Trophoblast cell (in vitro differentiated cells and primary cell): ENCODE results near the gene PTGS1.

ENCODE experiments used
- DNase-seq, 2 donors: peaks; one replicate each; pipeline ENCODE4 v3.0.0-alpha.2; 2016
- H2AFZ ChIP-seq: 2 replicates; pipeline ENCODE4 v1.6.1; 2013; ENCODE audit warnings: low read length, moderate library complexity, mild to moderate bottlenecking; ENCODE audit not compliant: insufficient read depth, poor library complexity
- H2AK5ac ChIP-seq: 2 replicates; pipeline ENCODE4 v1.6.1; 2013; ENCODE audit warnings: mild to moderate bottlenecking, low read length
- H2BK120ac ChIP-seq: 2 replicates; pipeline ENCODE4 v1.6.1; 2013; ENCODE audit warnings: low read length, mild to moderate bottlenecking, moderate library complexity; ENCODE audit not compliant: insufficient read depth, poor library complexity
- H2BK12ac ChIP-seq: 2 replicates; pipeline ENCODE4 v1.6.1; 2013; ENCODE audit warnings: mild to moderate bottlenecking, low read length, moderate library complexity
- H2BK5ac ChIP-seq: 2 replicates; pipeline ENCODE4 v1.6.1; 2013; ENCODE audit warnings: low read length, low read depth, moderate library complexity, mild to moderate bottlenecking; ENCODE audit not compliant: poor library complexity
- H3K14ac ChIP-seq: 2 replicates; pipeline ENCODE4 v1.6.1; 2013; ENCODE audit warnings: mild to moderate bottlenecking, low read length
- H3K18ac ChIP-seq: 2 replicates; pipeline ENCODE4 v1.6.1; 2013; ENCODE audit warnings: mild to moderate bottlenecking, low read length
- H3K23ac ChIP-seq: 2 replicates; pipeline ENCODE4 v1.6.1; 2013; ENCODE audit warnings: low read length
- H3K27ac ChIP-seq: 2 replicates; pipeline ENCODE4 v1.5.1; 2013; ENCODE audit warnings: low read depth, mild to moderate bottlenecking, inconsistent platforms, low read length, moderate library complexity
- H3K27me3 ChIP-seq: 2 replicates; pipeline ENCODE4 v1.6.1; 2013; ENCODE audit warnings: inconsistent platforms, mild to moderate bottlenecking, low read length, moderate library complexity; ENCODE audit not compliant: insufficient read depth
- H3K36me3 ChIP-seq, 2 experiments: 1 replicate in 1 of 2; 2 replicates in 1 of 2; pipeline ENCODE4 v1.6.1; 2013; ENCODE audit warnings: low read length in 2 of 2, mild to moderate bottlenecking in 2 of 2, moderate library complexity in 1 of 2; ENCODE audit not compliant: insufficient read depth in 2 of 2, control insufficient read depth in 1 of 2
- H3K4ac ChIP-seq: 2 replicates; pipeline ENCODE4 v1.6.1; 2013; ENCODE audit warnings: low read depth, mild to moderate bottlenecking, low read length, moderate library complexity
- H3K4me1 ChIP-seq, 2 experiments: 1 replicate in 1 of 2; 2 replicates in 1 of 2; pipeline ENCODE4 v1.6.1; 2013; ENCODE audit warnings: low read length in 2 of 2, mild to moderate bottlenecking in 2 of 2, moderate library complexity in 1 of 2; ENCODE audit not compliant: insufficient read depth in 2 of 2, control insufficient read depth in 1 of 2
- H3K4me2 ChIP-seq: 2 replicates; pipeline ENCODE4 v1.6.1; 2013; ENCODE audit warnings: inconsistent platforms, mild to moderate bottlenecking, low read length, moderate library complexity
- H3K4me3 ChIP-seq: 2 replicates; pipeline ENCODE4 v1.5.1; 2013; ENCODE audit warnings: mild to moderate bottlenecking, low read depth, low read length, inconsistent platforms
- H3K79me1 ChIP-seq: one replicate; pipeline ENCODE4 v1.6.1; 2013; ENCODE audit warnings: low read length
- H3K79me2 ChIP-seq: 2 replicates; pipeline ENCODE4 v1.6.1; 2013; ENCODE audit warnings: low read length, mild to moderate bottlenecking; ENCODE audit not compliant: control insufficient read depth, insufficient read depth, poor library complexity
- H3K9ac ChIP-seq: 2 replicates; pipeline ENCODE4 v1.6.1; 2013; ENCODE audit warnings: mild to moderate bottlenecking, low read length
- H3K9me3 ChIP-seq: 2 replicates; pipeline ENCODE4 v1.6.1; 2013; ENCODE audit warnings: low read depth, mild to moderate bottlenecking, control low read depth, inconsistent platforms, low read length; ENCODE audit not compliant: insufficient read depth
- H4K12ac ChIP-seq: 2 replicates; pipeline ENCODE4 v1.6.1; 2013; ENCODE audit warnings: low read depth, mild to moderate bottlenecking, low read length, moderate library complexity
- H4K8ac ChIP-seq: 2 replicates; pipeline ENCODE4 v1.6.1; 2013; ENCODE audit warnings: low read depth, mild to moderate bottlenecking, low read length, moderate library complexity
- H4K91ac ChIP-seq: one replicate; pipeline ENCODE4 v1.6.1; 2013; ENCODE audit warnings: low read depth, mild to moderate bottlenecking, low read length, moderate library complexity
- WGBS: extraction: QIAGEN DNeasy Blood & Tissue Kit; methylation state at CpG from one replicate; pipeline ENCODE4 v1.1.7; 2013; ENCODE audit warnings: missing lambda C conversion rate; ENCODE audit not compliant: insufficient read length, insufficient coverage; ENCODE audit errors: extremely low coverage; 5-methylcytosine and 5-hydroxymethylcytosine counted together

The PTGS1 gene

DNA sequence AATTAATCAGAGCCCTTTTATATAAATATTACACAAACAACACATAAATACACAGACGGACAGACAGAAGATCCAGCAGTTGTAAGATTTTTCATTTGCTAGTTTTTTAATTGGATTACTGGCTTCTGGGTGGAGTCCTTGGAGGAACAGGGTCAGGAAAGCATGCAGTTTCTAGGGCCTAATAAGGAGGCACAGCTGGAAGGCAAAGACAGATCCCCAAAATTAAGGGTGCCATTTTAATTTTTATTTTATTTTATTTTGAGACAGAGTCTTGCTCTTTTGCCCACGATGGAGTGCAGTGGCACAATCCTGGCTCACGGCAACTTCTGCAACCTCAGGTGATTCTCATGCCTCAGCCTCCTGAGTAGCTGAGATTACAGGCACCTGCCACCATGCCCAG is 49.5 kb downstream of the PTGS1 start:
- no peak overlapping the region for H2BK5ac ChIP-seq
- H2BK120ac ChIP-seq = no peak overlapping the region
- no peak overlapping the region for H2AK5ac ChIP-seq
- H3K27ac ChIP-seq = no peak overlapping the region
- H3K9me3 ChIP-seq = peaks cover 13% of the 10 kb centered on the region
- H3K14ac ChIP-seq = no peak overlapping the region
- H3K18ac ChIP-seq = no peak overlapping the region
- H4K91ac ChIP-seq = no peak overlapping the region
- no peak overlapping the region for H2AFZ ChIP-seq
- no peak overlapping the region for H3K9ac ChIP-seq
- no peak overlapping the region for H2BK12ac ChIP-seq
- no peak overlapping the region for H3K23ac ChIP-seq
- H3K4ac ChIP-seq = no peak overlapping the region
- H3K27me3 ChIP-seq = no peaks in the 10 kb centered on the region
- H3K4me1 ChIP-seq = no peaks in the 10 kb centered on the region
- H3K79me2 ChIP-seq = no peaks in the 10 kb centered on the region
- H3K79me1 ChIP-seq = no peaks in the 10 kb centered on the region
- H3K4me2 ChIP-seq = no peak overlapping the region
- WGBS = no CpG with 5 or more reads among the region's 3 CpGs
- H3K36me3 ChIP-seq = no peaks in the 10 kb centered on the region
- no peak overlapping the region for H3K4me3 ChIP-seq
- no peak overlapping the region for H4K8ac ChIP-seq
- no peak for DNase-seq
- H4K12ac ChIP-seq = no peak overlapping the region

DNA sequence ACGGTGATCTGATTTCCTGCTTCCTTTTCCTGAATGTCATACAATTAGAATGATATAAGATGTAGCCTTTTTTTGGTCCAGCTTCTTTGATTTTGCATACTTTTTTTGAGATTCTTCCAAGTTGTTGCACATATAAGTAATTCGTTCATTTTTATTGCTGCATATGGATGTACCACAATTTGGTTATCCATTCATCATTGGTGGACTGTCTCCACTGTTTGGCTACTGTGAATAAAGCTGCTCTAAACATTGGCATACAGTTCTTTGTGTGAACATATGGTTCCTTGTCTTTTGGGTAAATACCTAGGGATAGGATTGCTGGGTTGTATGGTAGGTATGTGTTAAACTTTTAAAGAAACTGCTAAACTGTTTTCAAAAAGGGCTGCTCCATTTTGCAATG is 54.3 kb downstream of the PTGS1 start:
- Histone ChIP-seq H4K8ac (no peak overlapping the region), H3K4me3 (no peak overlapping the region), H3K4me1 (no peaks in the 10 kb centered on the region), H3K9ac (no peak overlapping the region), H2BK5ac (no peak overlapping the region), H3K23ac (no peak overlapping the region), H3K27ac (no peak overlapping the region), H2AK5ac (no peak overlapping the region), H3K79me2 (no peaks in the 10 kb centered on the region), H3K14ac (no peak overlapping the region), H3K4ac (no peak overlapping the region), H3K9me3 (peaks cover 14% of the 10 kb centered on the region), H2AFZ (no peak overlapping the region), H4K91ac (no peak overlapping the region), H2BK120ac (no peak overlapping the region), H3K4me2 (no peak overlapping the region), H3K36me3 (no peaks in the 10 kb centered on the region), H3K27me3 (no peaks in the 10 kb centered on the region), H3K79me1 (no peaks in the 10 kb centered on the region), H3K18ac (no peak overlapping the region), H4K12ac (no peak overlapping the region), H2BK12ac (no peak overlapping the region)
- no CpG with 5 or more reads among the region's 2 CpGs for WGBS
- no peak for DNase-seq

DNA sequence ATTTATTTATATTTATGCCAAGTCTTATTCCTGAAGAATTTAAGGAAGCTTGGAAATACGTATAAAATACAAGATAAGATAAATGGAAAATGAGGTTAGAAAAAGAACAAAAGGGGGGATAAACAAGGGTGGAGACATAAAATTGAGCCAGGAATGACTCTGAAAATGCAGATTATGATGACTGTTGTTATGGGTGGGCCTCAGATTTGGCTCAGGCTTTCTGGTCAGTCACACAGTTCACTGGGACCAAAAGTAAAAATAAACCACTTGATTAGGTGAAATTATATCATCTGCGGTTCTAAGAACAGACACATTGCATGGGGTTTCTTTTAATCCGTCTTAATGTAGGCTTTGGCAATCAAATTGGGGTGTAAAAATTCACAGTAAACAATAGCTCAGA is 55.9 kb downstream of the PTGS1 start:
- no peak overlapping the region for H3K27ac ChIP-seq
- no peaks in the 10 kb centered on the region for H3K27me3 ChIP-seq
- no peak for DNase-seq
- no peaks in the 10 kb centered on the region for H3K79me2 ChIP-seq
- no peak overlapping the region for H4K91ac ChIP-seq
- peaks cover 13% of the 10 kb centered on the region for H3K9me3 ChIP-seq
- no CpG with 5 or more reads among the region's 3 CpGs for WGBS
- no peaks in the 10 kb centered on the region for H3K4me1 ChIP-seq
- H2AFZ ChIP-seq = no peak overlapping the region
- no peak overlapping the region for H3K18ac ChIP-seq
- no peak overlapping the region for H3K4ac ChIP-seq
- H3K9ac ChIP-seq = no peak overlapping the region
- no peak overlapping the region for H4K8ac ChIP-seq
- no peak overlapping the region for H2AK5ac ChIP-seq
- no peak overlapping the region for H2BK12ac ChIP-seq
- no peak overlapping the region for H3K4me3 ChIP-seq
- H3K4me2 ChIP-seq = no peak overlapping the region
- no peak overlapping the region for H2BK120ac ChIP-seq
- H4K12ac ChIP-seq = no peak overlapping the region
- no peaks in the 10 kb centered on the region for H3K36me3 ChIP-seq
- H2BK5ac ChIP-seq = no peak overlapping the region
- H3K14ac ChIP-seq = no peak overlapping the region
- H3K23ac ChIP-seq = no peak overlapping the region
- no peaks in the 10 kb centered on the region for H3K79me1 ChIP-seq

DNA sequence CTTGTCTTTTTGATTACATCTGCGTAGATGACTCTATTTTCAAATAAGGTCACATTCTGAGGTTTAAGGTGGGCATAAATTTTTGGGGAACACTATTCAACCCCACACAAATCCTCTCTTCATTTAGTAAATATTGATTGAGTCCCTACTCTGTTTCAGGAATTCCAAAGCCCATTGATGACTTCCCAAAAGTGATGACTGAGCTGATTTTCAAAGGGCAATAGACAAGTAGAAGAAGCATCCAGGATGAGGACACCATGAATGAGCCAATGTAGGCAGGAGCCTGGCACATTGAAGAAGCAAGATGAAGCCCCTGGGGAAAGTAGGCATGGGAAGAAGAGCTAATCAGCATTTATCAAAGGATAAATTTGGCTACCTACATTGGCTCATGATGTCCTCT is 71.7 kb downstream of the PTGS1 start:
- no peak overlapping the region for H3K4ac ChIP-seq
- H2BK12ac ChIP-seq = no peak overlapping the region
- H3K18ac ChIP-seq = no peak overlapping the region
- no peak overlapping the region for H3K4me3 ChIP-seq
- no peaks in the 10 kb centered on the region for H3K27me3 ChIP-seq
- H3K4me2 ChIP-seq = no peak overlapping the region
- no peaks in the 10 kb centered on the region for H3K36me3 ChIP-seq
- no peak overlapping the region for H2AFZ ChIP-seq
- H4K12ac ChIP-seq = no peak overlapping the region
- H3K27ac ChIP-seq = no peak overlapping the region
- no peak overlapping the region for H2AK5ac ChIP-seq
- H3K79me2 ChIP-seq = no peaks in the 10 kb centered on the region
- H4K8ac ChIP-seq = no peak overlapping the region
- no peak overlapping the region for H4K91ac ChIP-seq
- no peaks in the 10 kb centered on the region for H3K79me1 ChIP-seq
- H3K14ac ChIP-seq = no peak overlapping the region
- H3K9me3 ChIP-seq = peaks cover 16% of the 10 kb centered on the region
- no peak for DNase-seq
- H2BK5ac ChIP-seq = no peak overlapping the region
- WGBS = no CpG with 5 or more reads among the region's 1 CpG
- no peaks in the 10 kb centered on the region for H3K4me1 ChIP-seq
- H3K9ac ChIP-seq = no peak overlapping the region
- H3K23ac ChIP-seq = no peak overlapping the region
- H2BK120ac ChIP-seq = no peak overlapping the region
